Stimulated activated CD8-positive, alpha-beta memory T cell treated with anti-CD3 and anti-CD28 coated beads, Interleukin-12 subunit alpha, Interleukin-12 subunit beta, amount 100 ng/mL, for 4 hours (primary cell): ENCODE results near the gene DYNC1LI2.
"Not testable (repeated sequence)": the region's sequence is repeated elsewhere in the genome, so short reads cannot be mapped to it uniquely, and the experiment has no call there.

Experiments
- DNase-seq: peaks from one replicate; pipeline ENCODE4 v3.0.0-alpha.2; 2020; ENCODE audit warnings: low read depth

DYNC1LI2 gene

GRCh38 chr16:66696669-66697630 lies 54.5 kb downstream of the DYNC1LI2 start, which contains the start of gene CMTM4:
Gene CMTM4, minus strand, starts transcription at chr16:66696743. Its CDS starts 218 bp downstream, at chr16:66696525.
- DNase-seq: peak; percentile 64

- no peak for DNase-seq
Observed at GRCh38 chr16:66695935-66696668, 55.3 kb downstream of the DYNC1LI2 start.

- DNase-seq: no peak
Observed at GRCh38 chr16:66695471-66695934, 55.9 kb downstream of the DYNC1LI2 start.

- no peak for DNase-seq
Observed at GRCh38 chr16:66693149-66693548, 58.3 kb downstream of the DYNC1LI2 start.

- DNase-seq: no peak
Observed at GRCh38 chr16:66692341-66692740, 59.1 kb downstream of the DYNC1LI2 start.

- DNase-seq: no peak
Observed at GRCh38 chr16:66691234-66691633, 60.2 kb downstream of the DYNC1LI2 start.

GRCh38 chr16:66690106-66690847 lies 61.1 kb downstream of the DYNC1LI2 start:
- DNase-seq: no peak

- no peak for DNase-seq
Observed at GRCh38 chr16:66689282-66689681, 62.1 kb downstream of the DYNC1LI2 start.

GRCh38 chr16:66687906-66688625 lies 63.3 kb downstream of the DYNC1LI2 start:
- no peak for DNase-seq

- DNase-seq: not testable (repeated sequence)
Observed at GRCh38 chr16:66685501-66686115, 65.8 kb downstream of the DYNC1LI2 start.

GRCh38 chr16:66682271-66682670 lies 69.1 kb downstream of the DYNC1LI2 start:
- no peak for DNase-seq

GRCh38 chr16:66681676-66682075 lies 69.7 kb downstream of the DYNC1LI2 start:
- DNase-seq: no peak

- DNase-seq: no peak
Observed at GRCh38 chr16:66678337-66678736, 73.1 kb downstream of the DYNC1LI2 start.

GRCh38 chr16:66677836-66678235 lies 73.6 kb downstream of the DYNC1LI2 start:
- DNase-seq: no peak

GRCh38 chr16:66677179-66677578 lies 74.2 kb downstream of the DYNC1LI2 start:
- DNase-seq: no peak

GRCh38 chr16:66676599-66676998 lies 74.8 kb downstream of the DYNC1LI2 start:
- DNase-seq: no peak

GRCh38 chr16:66673691-66674090 lies 77.7 kb downstream of the DYNC1LI2 start:
- no peak for DNase-seq
